ENCODE results near the gene TEX54. TPM values are rescaled to one million over a fixed set of nuclear protein-coding genes. Genes with fewer than 3 reads are reported as not detected.

Gene TEX54
- total RNA-seq, 1 donor from 2014 or later, result not detected

DNA sequence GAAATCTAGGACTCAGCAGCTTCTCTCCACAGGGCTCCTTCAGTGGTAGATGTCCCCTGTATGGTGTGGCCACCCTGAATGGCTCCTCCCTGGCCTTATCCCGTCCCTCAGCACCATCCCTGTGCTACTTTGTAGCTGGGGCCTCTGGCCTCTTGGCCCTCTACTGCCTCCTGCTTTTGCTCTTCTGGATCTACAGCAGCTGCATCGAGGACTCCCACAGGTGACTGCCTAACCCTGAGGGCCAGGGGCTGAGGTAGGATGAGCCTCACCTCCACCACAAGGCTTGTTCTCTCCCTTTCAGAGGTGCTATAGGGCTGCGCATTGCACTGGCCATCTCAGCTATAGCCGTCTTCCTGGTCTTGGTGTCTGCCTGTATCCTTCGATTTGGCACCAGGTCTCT, 43.6 kb downstream of the TEX54 start:
- Histone ChIP-seq H3K9me3 (no peaks in the 10 kb centered on the region), H3K27ac (no peak overlapping the region), H3K4me1 (peaks cover 8 to 29% of the 10 kb centered on the region in 2 donors), H3K4me3 (peak overlapping the region in 1 of 2 donors; percentile 94), H3K27me3 (no peaks in the 10 kb centered on the region), H3K36me3 (peaks cover 16 to 27% of the 10 kb centered on the region in 2 donors)
- no peak for DNase-seq (ENCODE audit: low spot score in 2 of 2)
- intact Hi-C loops (cut with DNase I), result no loop called here
- TF ChIP-seq, protein P1, sequence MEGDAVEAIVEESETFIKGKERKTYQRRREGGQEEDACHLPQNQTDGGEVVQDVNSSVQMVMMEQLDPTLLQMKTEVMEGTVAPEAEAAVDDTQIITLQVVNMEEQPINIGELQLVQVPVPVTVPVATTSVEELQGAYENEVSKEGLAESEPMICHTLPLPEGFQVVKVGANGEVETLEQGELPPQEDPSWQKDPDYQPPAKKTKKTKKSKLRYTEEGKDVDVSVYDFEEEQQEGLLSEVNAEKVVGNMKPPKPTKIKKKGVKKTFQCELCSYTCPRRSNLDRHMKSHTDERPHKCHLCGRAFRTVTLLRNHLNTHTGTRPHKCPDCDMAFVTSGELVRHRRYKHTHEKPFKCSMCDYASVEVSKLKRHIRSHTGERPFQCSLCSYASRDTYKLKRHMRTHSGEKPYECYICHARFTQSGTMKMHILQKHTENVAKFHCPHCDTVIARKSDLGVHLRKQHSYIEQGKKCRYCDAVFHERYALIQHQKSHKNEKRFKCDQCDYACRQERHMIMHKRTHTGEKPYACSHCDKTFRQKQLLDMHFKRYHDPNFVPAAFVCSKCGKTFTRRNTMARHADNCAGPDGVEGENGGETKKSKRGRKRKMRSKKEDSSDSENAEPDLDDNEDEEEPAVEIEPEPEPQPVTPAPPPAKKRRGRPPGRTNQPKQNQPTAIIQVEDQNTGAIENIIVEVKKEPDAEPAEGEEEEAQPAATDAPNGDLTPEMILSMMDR (IDR thresholded peaks at IDR 0.05), result no peak

- intact Hi-C loops (cut with DNase I), result loop anchor here (1.0 kb wide), 2 partner anchors 18 to 59 kb away; partner anchors contain the start of genes NXF1 and TTC9C
- peaks cover 4 to 25% of the 10 kb centered on the region in 2 donors for H3K4me1 ChIP-seq
- no peaks in the 10 kb centered on the region for H3K9me3 ChIP-seq
Observed at GRCh38 chr11:62787005-62787759, 45.5 kb downstream of the TEX54 start, which contains the start of gene TMEM179B. TSS of gene TMEM179B (plus strand) at chr11:62787402. CDS start at chr11:62787432, 30 bp downstream.

DNA sequence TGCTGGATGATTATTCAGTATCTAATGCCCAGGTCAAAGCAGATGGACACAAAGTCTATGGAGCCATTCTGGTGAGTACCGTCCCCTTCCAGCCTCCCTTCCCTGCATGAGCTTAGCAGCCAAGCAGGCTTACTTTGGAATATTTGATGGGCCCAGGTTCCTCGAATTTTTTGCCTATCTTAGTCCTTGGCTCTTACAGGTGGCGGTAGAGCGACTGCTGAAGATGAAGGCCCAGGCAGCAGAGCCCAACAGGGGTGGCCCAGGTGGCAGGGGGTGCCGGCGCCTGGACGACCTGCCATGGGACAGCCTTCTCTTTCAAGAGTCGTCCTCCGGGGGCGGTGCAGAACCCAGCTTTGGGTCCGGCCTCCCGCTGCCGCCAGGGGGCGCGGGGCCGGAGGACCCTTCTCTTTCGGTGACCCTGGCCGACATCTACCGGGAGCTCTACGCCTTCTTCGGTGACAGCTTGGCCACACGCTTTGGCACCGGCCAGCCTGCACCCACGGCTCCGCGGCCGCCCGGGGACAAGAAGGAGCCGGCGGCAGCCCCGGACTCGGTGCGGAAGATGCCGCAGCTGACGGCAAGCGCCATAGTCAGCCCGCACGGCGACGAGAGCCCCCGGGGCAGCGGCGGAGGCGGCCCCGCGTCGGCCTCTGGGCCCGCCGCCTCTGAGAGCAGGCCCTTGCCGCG, 46.2 kb downstream of the TEX54 start:
- intact Hi-C loops (cut with DNase I), result loop anchor here (1.0 kb wide), 5 partner anchors 15 to 76 kb away; partner anchors contain the start of genes NXF1, STX5, TAF6L and TEX54
- peaks cover 5 to 23% of the 10 kb centered on the region in 2 donors for H3K36me3 ChIP-seq
- H3K9me3 ChIP-seq, result no peaks in the 10 kb centered on the region
- H3K27me3 ChIP-seq, result no peaks in the 10 kb centered on the region
- H3K4me1 ChIP-seq, result peaks cover 4 to 24% of the 10 kb centered on the region in 2 donors
- H3K27ac ChIP-seq, result peak overlapping the region; percentile 86 to 97
- TF ChIP-seq, protein P1 (IDR thresholded peaks at IDR 0.05), result peak; percentile 94 to 99 (median 97)
- H3K4me3 ChIP-seq, result peak overlapping the region; percentile 78 to 94
- peak; percentile 51 to 95 for DNase-seq (ENCODE audit: low spot score in 2 of 2)

More at GRCh38 chr11:62787005-62787759, 45.5 kb downstream of the TEX54 start, which contains the start of gene TMEM179B:
- peak within 1 kb of the TSS; percentile 86 to 97 for H3K27ac ChIP-seq
- peaks cover 5 to 21% of the 10 kb centered on the region in 2 donors for H3K36me3 ChIP-seq
- TF ChIP-seq, protein P1 (IDR thresholded peaks at IDR 0.05), result peak; percentile 59 to 75 (median 62)
- DNase-seq (ENCODE audit: low spot score in 2 of 2), result peak; percentile 96 to 100
- H3K4me3 ChIP-seq, result peak within 1 kb of the TSS; percentile 78 to 94
- H3K27me3 ChIP-seq, result no peaks in the 10 kb centered on the region

GRCh38 chr11:62782753-62783152, 49.9 kb downstream of the TEX54 start:
- H3K27me3 ChIP-seq, result no peaks in the 10 kb centered on the region
- H3K4me3 ChIP-seq, result no peak overlapping the region
- TF ChIP-seq, protein P1 (IDR thresholded peaks at IDR 0.05), result no peak
- H3K36me3 ChIP-seq, result peaks cover 19 to 28% of the 10 kb centered on the region in 2 donors
- DNase-seq (ENCODE audit: low spot score in 2 of 2), result no peak
- intact Hi-C loops (cut with DNase I), result no loop called here
- no peaks in the 10 kb centered on the region for H3K9me3 ChIP-seq
- H3K4me1 ChIP-seq, result peaks cover 0 to 8% of the 10 kb centered on the region in 2 donors
- no peak overlapping the region for H3K27ac ChIP-seq

Other genes with a start within 250 kb of the TEX54 start
- gene TUT1, start 241.3 kb downstream of the TEX54 start, total RNA-seq, result 18.4 TPM
- gene MTA2, start 231.0 kb downstream of the TEX54 start, total RNA-seq, result 79.2 TPM
- 207 TPM for gene EML3, start 220.1 kb downstream of the TEX54 start, total RNA-seq
- not detected for gene ROM1, start 219.6 kb downstream of the TEX54 start, total RNA-seq
- 61.3 TPM for gene B3GAT3, start 210.9 kb downstream of the TEX54 start, total RNA-seq
- 326 TPM for gene GANAB, start 186.2 kb downstream of the TEX54 start, total RNA-seq
- 8.1 TPM for gene INTS5, start 179.5 kb downstream of the TEX54 start, total RNA-seq
- gene C11orf98, start 167.6 kb downstream of the TEX54 start, total RNA-seq, result 49.8 TPM
- not detected for gene CSKMT, start 167.5 kb downstream of the TEX54 start, total RNA-seq
- 3.9 TPM for gene UQCC3, start 161.2 kb downstream of the TEX54 start, total RNA-seq
- not detected for gene LBHD1, start 160.6 kb downstream of the TEX54 start, total RNA-seq
- gene UBXN1, start 153.8 kb downstream of the TEX54 start, total RNA-seq, result 60.2 TPM
- 12.1 TPM for gene LRRN4CL, start 143.3 kb downstream of the TEX54 start, total RNA-seq
- gene BSCL2, start 125.4 kb downstream of the TEX54 start, total RNA-seq, result 55.9 TPM
- gene GNG3, start 125.2 kb downstream of the TEX54 start, total RNA-seq, result not detected
- gene HNRNPUL2, start 105.4 kb downstream of the TEX54 start, total RNA-seq, result 14.6 TPM
- 1.4 TPM for gene TTC9C, start 104.4 kb downstream of the TEX54 start, total RNA-seq
- 2.9 TPM for gene ZBTB3, start 78.7 kb downstream of the TEX54 start, total RNA-seq
- 110 TPM for gene POLR2G, start 71.3 kb downstream of the TEX54 start, total RNA-seq
- gene TAF6L, start 61.4 kb downstream of the TEX54 start, total RNA-seq, result 51.7 TPM
- gene TMEM179B, start 45.4 kb downstream of the TEX54 start, total RNA-seq, result 102 TPM
- 92.5 TPM for gene TMEM223, start 40.8 kb downstream of the TEX54 start, total RNA-seq
- gene NXF1, start 27.4 kb downstream of the TEX54 start, total RNA-seq, result 41.8 TPM
- gene STX5, start 790 bp downstream of the TEX54 start, total RNA-seq, result 40.3 TPM
- gene WDR74, start 6.7 kb upstream of the TEX54 start, total RNA-seq, result 28.7 TPM
- gene SLC3A2, start 48.1 kb upstream of the TEX54 start, total RNA-seq, result 143 TPM
- not detected for gene CHRM1, start 88.5 kb upstream of the TEX54 start, total RNA-seq
- not detected for gene SLC22A6, start 152.1 kb upstream of the TEX54 start, total RNA-seq
- not detected for gene SLC22A8, start 183.0 kb upstream of the TEX54 start, total RNA-seq